HL-60 (cell line): ENCODE data around the gene MICAL2.

Experiments
- DNase-seq, 2 experiments: peaks; one replicate each; pipeline ENCODE4 v3.0.0-alpha.2; 2010 to 2020; ENCODE audit warnings: low read depth in 1 of 2, low spot score in 1 of 2
- H3K27ac ChIP-seq: fragments of 250-450 bp; sonication (Bioruptor Pico); replicated peaks from 2 replicates; pipeline ENCODE4 v1.5.1; 2020; ENCODE audit warnings: mild to moderate bottlenecking, moderate library complexity
- H3K27me3 ChIP-seq: fragments of 250-450 bp; sonication (Bioruptor Pico); 2 replicates; pipeline ENCODE4 v1.5.1; 2021; ENCODE audit warnings: mild to moderate bottlenecking, moderate library complexity; ENCODE audit not compliant: insufficient read depth, poor library complexity, severe bottlenecking
- H3K4me3 ChIP-seq: replicated peaks from 2 replicates; pipeline ENCODE4 v1.5.1; 2011; ENCODE audit warnings: mild to moderate bottlenecking, control low read depth, low read length; ENCODE audit not compliant: insufficient read depth
- CTCF ChIP-seq: IDR thresholded peaks from one replicate; pipeline ENCODE4 v1.5.1; 2011; ENCODE audit warnings: low read length, control low read depth, inconsistent platforms; ENCODE audit not compliant: insufficient read depth
- GABPA ChIP-seq: IDR thresholded peaks from 2 replicates; pipeline ENCODE4 v1.6.1; 2012; ENCODE audit warnings: low read depth
- POLR2AphosphoS5 ChIP-seq: IDR thresholded peaks from 2 replicates; pipeline ENCODE4 v1.6.1; 2012; ENCODE audit warnings: low read depth
- REST ChIP-seq: IDR thresholded peaks from 2 replicates; pipeline ENCODE4 v1.6.1; 2012; ENCODE audit warnings: low read depth; ENCODE audit not compliant: insufficient replicate concordance
- SPI1 ChIP-seq: IDR thresholded peaks from 2 replicates; pipeline ENCODE4 v1.6.1; 2012; ENCODE audit warnings: low read depth, mild to moderate bottlenecking, borderline replicate concordance

MICAL2 gene

GRCh38 chr11:12279672-12280108, 169.3 kb downstream of the MICAL2 start:
- DNase-seq = no peak
- Histone ChIP-seq H3K27me3 (no peaks in the 10 kb centered on the region), H3K27ac (no peak overlapping the region), H3K4me3 (no peak overlapping the region)
- TF ChIP-seq REST = no peak
- no peak for TF ChIP-seq GABPA
- no peak for TF ChIP-seq SPI1
- no peak for TF ChIP-seq POLR2AphosphoS5

GRCh38 chr11:12280199-12280837, 169.9 kb downstream of the MICAL2 start:
- Histone ChIP-seq H3K27me3 (no peaks in the 10 kb centered on the region), H3K4me3 (no peak overlapping the region), H3K27ac (no peak overlapping the region)
- TF ChIP-seq POLR2AphosphoS5 = no peak
- TF ChIP-seq GABPA = no peak
- TF ChIP-seq SPI1 = no peak
- no peak for TF ChIP-seq CTCF
- TF ChIP-seq REST = no peak
- DNase-seq = no peak

GRCh38 chr11:12280838-12281565, 170.6 kb downstream of the MICAL2 start:
- Histone ChIP-seq H3K27ac (no peak overlapping the region), H3K4me3 (no peak overlapping the region), H3K27me3 (no peaks in the 10 kb centered on the region)
- no peak for TF ChIP-seq POLR2AphosphoS5
- no peak for TF ChIP-seq CTCF
- no peak for TF ChIP-seq GABPA
- no peak for TF ChIP-seq SPI1
- TF ChIP-seq REST = no peak
- DNase-seq = no peak
